Fibroblast of skin of abdomen (primary cell): ENCODE measurements around the gene C17orf78. TPM values are rescaled to one million over a fixed set of nuclear protein-coding genes. Genes with fewer than 3 reads are reported as not detected.
"Not testable (repeated sequence)": the region's sequence is repeated elsewhere in the genome, so short reads cannot be mapped to it uniquely, and the experiment has no call there.

ENCODE experiments used
- DNase-seq: peaks from one replicate; pipeline ENCODE4 v3.0.0-alpha.2; 2013
- polyA plus RNA-seq, 2 experiments: library from polyadenylated mRNA; unstranded; fragments of 120-200 nt; gene quantifications; one replicate each; pipeline ENCODE4 v1.2.1, GENCODE V29; 2013; ENCODE audit not compliant: insufficient read length in 2 of 2

C17orf78 gene
- polyA plus RNA-seq (2013, experiment 1 of 2; ENCODE audit: insufficient read length) = not detected
- 0.06 TPM for polyA plus RNA-seq (2013, experiment 2 of 2; ENCODE audit: insufficient read length)

- DNase-seq = no peak
Measured at GRCh38 chr17:37375706-37376105, at the start of gene C17orf78. TSS of gene C17orf78 (plus strand) at chr17:37375985. CDS start at chr17:37376093, 108 bp downstream.

GRCh38 chr17:37327341-37328090, 48.3 kb upstream of the C17orf78 start:
- peak; percentile 75 for DNase-seq

- no peak for DNase-seq
Measured at GRCh38 chr17:37338847-37339246, 36.9 kb upstream of the C17orf78 start.

GRCh38 chr17:37339321-37339720, 36.5 kb upstream of the C17orf78 start:
- no peak for DNase-seq

GRCh38 chr17:37340804-37341203, 35.0 kb upstream of the C17orf78 start:
- no peak for DNase-seq

- DNase-seq = no peak
Measured at GRCh38 chr17:37342589-37342988, 33.2 kb upstream of the C17orf78 start.

- DNase-seq = no peak
Measured at GRCh38 chr17:37344519-37344918, 31.3 kb upstream of the C17orf78 start.

- not testable (repeated sequence) for DNase-seq
Measured at GRCh38 chr17:37346863-37347402, 28.9 kb upstream of the C17orf78 start.

- DNase-seq = not testable (repeated sequence)
Measured at GRCh38 chr17:37356796-37357569, 18.8 kb upstream of the C17orf78 start.

GRCh38 chr17:37358098-37358829, 17.5 kb upstream of the C17orf78 start:
- DNase-seq = peak; percentile 54

- DNase-seq = peak; percentile 91
Measured at GRCh38 chr17:37358830-37359681, 16.7 kb upstream of the C17orf78 start.

- no peak for DNase-seq
Measured at GRCh38 chr17:37359682-37360188, 16.1 kb upstream of the C17orf78 start.

GRCh38 chr17:37360632-37361031, 15.2 kb upstream of the C17orf78 start:
- no peak for DNase-seq

GRCh38 chr17:37361543-37361942, 14.2 kb upstream of the C17orf78 start:
- DNase-seq = no peak

GRCh38 chr17:37365589-37365988, 10.2 kb upstream of the C17orf78 start:
- no peak for DNase-seq

- no peak for DNase-seq
Measured at GRCh38 chr17:37368577-37368976, 7.2 kb upstream of the C17orf78 start.

GRCh38 chr17:37373530-37374159, 2.1 kb upstream of the C17orf78 start:
- peak; percentile 76 for DNase-seq

GRCh38 chr17:37382056-37382455, 6.3 kb downstream of the C17orf78 start:
- no peak for DNase-seq

- no peak for DNase-seq
Measured at GRCh38 chr17:37384560-37385149, 8.9 kb downstream of the C17orf78 start.

- no peak for DNase-seq
Measured at GRCh38 chr17:37385474-37385990, 9.7 kb downstream of the C17orf78 start.
